OCI-LY3 (cell line): ENCODE data around the gene RELB.

Source experiments
- H2AFZ ChIP-seq: fragments of 200-600, 300-600 bp; shearing (Covaris generic); 2 replicates; pipeline ENCODE4 v1.6.0; 2014; ENCODE audit warnings: antibody characterized with exemption, low read depth, low read length
- H3K27ac ChIP-seq: fragments of 200-600, 300-600 bp; sonication (generic); 2 replicates; pipeline ENCODE4 v1.5.1; 2014; ENCODE audit warnings: mild to moderate bottlenecking, low read length, moderate library complexity, mixed read lengths
- H3K27me3 ChIP-seq: fragments of 200-600, 300-600 bp; sonication (generic); 2 replicates; pipeline ENCODE4 v1.6.1; 2014; ENCODE audit warnings: low read depth, low read length, mixed read lengths
- H3K36me3 ChIP-seq: fragments of 200-600, 300-600 bp; sonication (generic); replicated peaks from 2 replicates; pipeline ENCODE3; 2014; ENCODE audit warnings: low read depth, low read length, mixed read lengths
- H3K4me1 ChIP-seq: fragments of 300-600, 200-600 bp; sonication (generic); 2 replicates; pipeline ENCODE4 v1.6.1; 2014; ENCODE audit warnings: low read length, mixed read lengths
- H3K4me2 ChIP-seq: fragments of 200-600, 300-600 bp; sonication (generic); 2 replicates; pipeline ENCODE4 v1.6.1; 2014; ENCODE audit warnings: low read length, mixed read lengths
- H3K4me3 ChIP-seq: fragments of 300-600, 200-600 bp; sonication (generic); 2 replicates; pipeline ENCODE4 v1.5.1; 2014; ENCODE audit warnings: antibody characterized with exemption, mild to moderate bottlenecking, low read length, moderate library complexity
- H3K79me2 ChIP-seq: fragments of 300-600, 200-600 bp; shearing (Covaris generic); 2 replicates; pipeline ENCODE4 v1.6.1; 2014; ENCODE audit warnings: mild to moderate bottlenecking, low read length, mixed read lengths
- H3K9ac ChIP-seq: fragments of 300-600, 200-600 bp; shearing (Covaris generic); 2 replicates; pipeline ENCODE4 v1.6.0; 2014; ENCODE audit warnings: mild to moderate bottlenecking, low read length, moderate library complexity
- H3K9me3 ChIP-seq: fragments of 200-600, 300-600 bp; shearing (Covaris generic); 2 replicates; pipeline ENCODE4 v1.6.1; 2014; ENCODE audit warnings: low read length, mixed read lengths; ENCODE audit not compliant: insufficient read depth
- H4K20me1 ChIP-seq: fragments of 200-600, 300-600 bp; sonication (generic); 2 replicates; pipeline ENCODE4 v1.6.1; 2016; ENCODE audit warnings: low read length, mixed read lengths; ENCODE audit not compliant: insufficient read depth
- EZH2phosphoT487 ChIP-seq: fragments of 200-600 bp; shearing (Covaris generic); IDR thresholded peaks from 2 replicates; pipeline ENCODE4 v1.6.1; 2018; ENCODE audit warnings: antibody characterized with exemption, mixed run types, low read depth
- TF ChIP-seq, protein P1 (sequence below): fragments of 200-600, 300-600 bp; sonication (generic); IDR thresholded peaks from 2 replicates; pipeline ENCODE4 v1.5.1; 2014; ENCODE audit warnings: antibody characterized with exemption, low read length, low read depth

Gene RELB

DNA sequence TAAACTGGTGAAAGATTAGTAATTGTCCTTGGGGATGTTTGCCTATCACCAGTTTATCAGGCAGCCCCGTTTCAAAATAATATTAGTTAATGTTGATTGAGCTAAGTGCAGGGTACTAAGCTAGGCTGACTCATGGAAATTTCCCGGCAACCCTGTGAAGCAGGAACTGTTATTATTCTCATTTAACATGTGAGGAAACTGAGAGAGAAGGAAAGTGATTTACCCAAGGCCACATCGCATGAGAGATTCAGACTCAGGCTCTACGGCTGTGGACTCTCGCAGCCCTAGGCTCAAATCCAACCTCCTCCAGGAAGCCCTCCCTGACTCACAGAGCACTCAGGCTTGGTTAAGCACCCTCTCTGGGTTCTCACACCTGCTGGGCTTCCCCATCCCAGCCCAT, 26.4 kb upstream of the RELB start:
- Histone ChIP-seq H3K27me3 (no peaks in the 10 kb centered on the region), H3K9me3 (no peaks in the 10 kb centered on the region), H3K9ac (no peak overlapping the region), H4K20me1 (no peaks in the 10 kb centered on the region; the same call in 1 of the 2 replicates), H3K4me3 (no peak overlapping the region), H3K79me2 (peaks cover 3% of the 10 kb centered on the region; the same call in 1 of the 2 replicates), H3K36me3 (peaks cover 36% of the 10 kb centered on the region), H3K4me1 (no peaks in the 10 kb centered on the region), H3K4me2 (no peak overlapping the region), H2AFZ (no peak overlapping the region), H3K27ac (no peak overlapping the region)
- TF ChIP-seq EZH2phosphoT487, result no peak
- TF ChIP-seq, protein P1, sequence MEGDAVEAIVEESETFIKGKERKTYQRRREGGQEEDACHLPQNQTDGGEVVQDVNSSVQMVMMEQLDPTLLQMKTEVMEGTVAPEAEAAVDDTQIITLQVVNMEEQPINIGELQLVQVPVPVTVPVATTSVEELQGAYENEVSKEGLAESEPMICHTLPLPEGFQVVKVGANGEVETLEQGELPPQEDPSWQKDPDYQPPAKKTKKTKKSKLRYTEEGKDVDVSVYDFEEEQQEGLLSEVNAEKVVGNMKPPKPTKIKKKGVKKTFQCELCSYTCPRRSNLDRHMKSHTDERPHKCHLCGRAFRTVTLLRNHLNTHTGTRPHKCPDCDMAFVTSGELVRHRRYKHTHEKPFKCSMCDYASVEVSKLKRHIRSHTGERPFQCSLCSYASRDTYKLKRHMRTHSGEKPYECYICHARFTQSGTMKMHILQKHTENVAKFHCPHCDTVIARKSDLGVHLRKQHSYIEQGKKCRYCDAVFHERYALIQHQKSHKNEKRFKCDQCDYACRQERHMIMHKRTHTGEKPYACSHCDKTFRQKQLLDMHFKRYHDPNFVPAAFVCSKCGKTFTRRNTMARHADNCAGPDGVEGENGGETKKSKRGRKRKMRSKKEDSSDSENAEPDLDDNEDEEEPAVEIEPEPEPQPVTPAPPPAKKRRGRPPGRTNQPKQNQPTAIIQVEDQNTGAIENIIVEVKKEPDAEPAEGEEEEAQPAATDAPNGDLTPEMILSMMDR, result no peak

GRCh38 chr19:44975444-44975843, 25.8 kb upstream of the RELB start:
- H4K20me1 ChIP-seq, result no peaks in the 10 kb centered on the region
- no peaks in the 10 kb centered on the region; the same call in 1 of the 2 replicates for H3K79me2 ChIP-seq
- no peak overlapping the region for H3K4me3 ChIP-seq
- no peak overlapping the region for H2AFZ ChIP-seq
- no peak overlapping the region for H3K4me2 ChIP-seq
- peaks cover 38% of the 10 kb centered on the region for H3K36me3 ChIP-seq
- TF ChIP-seq EZH2phosphoT487, result no peak
- TF ChIP-seq, protein P1, result no peak
- no peak overlapping the region for H3K9ac ChIP-seq
- H3K27ac ChIP-seq, result no peak overlapping the region
- no peaks in the 10 kb centered on the region for H3K4me1 ChIP-seq
- H3K27me3 ChIP-seq, result no peaks in the 10 kb centered on the region
- no peaks in the 10 kb centered on the region for H3K9me3 ChIP-seq

DNA sequence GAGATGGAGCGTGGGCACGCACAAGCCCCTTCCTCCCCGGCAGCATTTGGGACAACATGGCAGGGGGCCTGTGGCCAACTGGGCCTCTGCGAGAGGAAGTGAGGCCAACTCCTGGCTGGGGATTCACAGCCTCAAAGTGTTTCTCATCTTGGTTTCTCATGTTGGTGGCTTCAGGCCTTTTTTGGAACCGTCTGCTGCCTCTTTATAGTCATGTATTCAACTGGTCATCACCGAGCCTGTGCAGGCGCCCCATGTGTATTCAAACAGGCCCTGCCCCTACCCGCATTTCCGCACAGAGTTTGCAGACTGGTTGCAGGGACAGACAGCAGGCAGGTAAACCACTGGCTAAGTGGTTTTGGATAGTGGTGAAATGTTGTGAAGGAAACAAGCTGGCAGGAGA, 17.3 kb upstream of the RELB start:
- H3K27ac ChIP-seq, result no peak overlapping the region
- H2AFZ ChIP-seq, result no peak overlapping the region
- no peak overlapping the region for H3K9ac ChIP-seq
- H3K9me3 ChIP-seq, result no peaks in the 10 kb centered on the region
- no peaks in the 10 kb centered on the region for H3K27me3 ChIP-seq
- H3K4me1 ChIP-seq, result no peaks in the 10 kb centered on the region
- H4K20me1 ChIP-seq, result no peaks in the 10 kb centered on the region
- no peak overlapping the region for H3K4me3 ChIP-seq
- H3K4me2 ChIP-seq, result no peak overlapping the region
- TF ChIP-seq, protein P1, result no peak
- TF ChIP-seq EZH2phosphoT487, result no peak
- peaks cover 34% of the 10 kb centered on the region for H3K36me3 ChIP-seq
- H3K79me2 ChIP-seq, result no peaks in the 10 kb centered on the region

DNA sequence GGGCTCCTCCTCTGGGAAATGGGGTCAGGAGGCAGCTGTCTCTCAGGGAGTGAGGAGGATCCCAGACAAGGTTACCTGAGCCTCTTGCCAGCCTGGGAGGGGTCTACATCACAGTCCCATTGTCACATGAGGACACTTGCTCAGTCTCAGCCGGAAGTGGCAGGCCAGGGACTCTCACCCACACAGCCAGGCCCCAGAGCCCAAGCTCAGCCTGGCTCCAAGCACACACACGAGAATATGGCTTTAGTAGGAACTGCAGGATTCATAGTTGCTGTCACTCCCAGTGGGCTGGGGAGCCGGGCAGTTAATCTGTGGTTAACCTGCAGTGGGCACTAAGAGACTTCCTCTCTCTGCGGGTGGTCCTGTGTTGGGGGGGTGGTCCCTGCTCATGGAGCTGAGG, 15.8 kb upstream of the RELB start:
- no peak overlapping the region for H3K27ac ChIP-seq
- H2AFZ ChIP-seq, result no peak overlapping the region
- no peak overlapping the region for H3K4me3 ChIP-seq
- no peak overlapping the region for H3K9ac ChIP-seq
- TF ChIP-seq, protein P1, result no peak
- TF ChIP-seq EZH2phosphoT487, result no peak
- H3K4me1 ChIP-seq, result peaks cover 3% of the 10 kb centered on the region
- H3K4me2 ChIP-seq, result no peak overlapping the region
- no peaks in the 10 kb centered on the region for H3K9me3 ChIP-seq
- no peaks in the 10 kb centered on the region for H3K27me3 ChIP-seq
- H4K20me1 ChIP-seq, result no peaks in the 10 kb centered on the region
- peaks cover 33% of the 10 kb centered on the region for H3K36me3 ChIP-seq
- H3K79me2 ChIP-seq, result no peaks in the 10 kb centered on the region
